HCT116 (cell line): Measurements from ENCODE around the gene CD84. TPM values are rescaled to one million over a fixed set of nuclear protein-coding genes. Genes with fewer than 3 reads are reported as not detected.

ENCODE experiments used
- ATAC-seq: fragments of 200-7000 bp; cut with Tn5 transposase; 2 replicates; pipeline ENCODE4 v1.9.1; 2020; ENCODE audit warnings: mild to moderate bottlenecking, moderate library complexity
- BruUV-seq: library from RNA; stranded (reverse); fragments of 400-500 nt; replicated peaks from 2 replicates; lab custom pipeline; 2021; lab: Mats Ljungman, UMichigan
- CTCF ChIA-PET: fragments of 300-600 bp; sonication (Branson Sonifier 250); formaldehyde crosslinking; loops from one replicate; lab custom pipeline; 2021; ENCODE audit warnings: antibody characterized with exemption; lab: Charles Lee
- POLR2A ChIA-PET: fragments of 300-600, 350-600 bp; sonication (Branson Sonifier 250); formaldehyde crosslinking; loops from one replicate; lab custom pipeline; 2021; ENCODE audit warnings: antibody characterized with exemption; lab: Charles Lee
- RAD21 ChIA-PET, 2 experiments: fragments of 300-600 bp; sonication (Branson Sonifier 250); formaldehyde crosslinking; loops; one replicate each; lab custom pipeline; 2023; ENCODE audit warnings: low total read pairs in 2 of 2; ENCODE audit not compliant: uncharacterized antibody in 2 of 2, unreplicated experiment in 2 of 2, low non-redundant PET in 1 of 2; lab: Charles Lee
- DNase-seq: peaks from one replicate; pipeline ENCODE4 v3.0.0-alpha.2; 2010; ENCODE audit warnings: low read depth, low spot score
- H2AFZ ChIP-seq: fragments of 200-600 bp; shearing (Covaris generic), sonication (generic); 2 replicates; pipeline ENCODE4 v1.6.1; 2017; ENCODE audit warnings: low read depth, mixed run types, mixed read lengths, antibody characterized with exemption, low read length; ENCODE audit not compliant: poor library complexity, severe bottlenecking
- H3K27ac ChIP-seq: 2 replicates; pipeline ENCODE4 v1.5.1; 2012; ENCODE audit warnings: low read depth, low read length
- H3K27me3 ChIP-seq: fragments of 200-600 bp; sonication (generic); 2 replicates; pipeline ENCODE4 v1.6.1; 2016; ENCODE audit warnings: mixed run types, low read length, mixed read lengths; ENCODE audit not compliant: insufficient read depth
- H3K36me3 ChIP-seq, 2 experiments: fragments of 200-500 bp in 1 of 2; fragments of 200-600 bp in 1 of 2; sonication (Bioruptor generic) in 1 of 2; sonication (generic) in 1 of 2; 2 replicates each; pipeline versions ENCODE4 v1.5.1 to v1.6.1; 2014 to 2016; ENCODE audit warnings: low read length in 2 of 2, inconsistent platforms in 1 of 2, mixed read lengths in 1 of 2, mixed run types in 1 of 2; ENCODE audit not compliant: insufficient read depth in 2 of 2, control insufficient read depth in 1 of 2
- H3K4me1 ChIP-seq, 2 experiments: fragments of 200-600 bp in 1 of 2; sonication (generic) in 1 of 2; 2 replicates each; pipeline versions ENCODE4 v1.5.1 to v1.6.1; 2012 to 2017; ENCODE audit warnings: low read length in 2 of 2, inconsistent platforms in 1 of 2, mild to moderate bottlenecking in 1 of 2, mixed read lengths in 1 of 2, mixed run types in 1 of 2, moderate library complexity in 1 of 2; ENCODE audit not compliant: insufficient read depth in 2 of 2, control insufficient read depth in 1 of 2
- H3K4me2 ChIP-seq: fragments of 200-600 bp; sonication (generic); 2 replicates; pipeline ENCODE4 v1.6.1; 2017; ENCODE audit warnings: mixed run types, low read length, mixed read lengths
- H3K4me3 ChIP-seq, 2 experiments: fragments of 200-600 bp in 1 of 2; sonication (generic) in 1 of 2; replicated peaks in 1 of 2; 2 replicates each; pipeline ENCODE4 v1.5.1; 2011 to 2016; ENCODE audit warnings: low read length in 2 of 2, control low read depth in 1 of 2, low read depth in 1 of 2, mild to moderate bottlenecking in 1 of 2, mixed read lengths in 1 of 2, mixed run types in 1 of 2
- H3K79me2 ChIP-seq: fragments of 200-600 bp; sonication (generic); 2 replicates; pipeline ENCODE4 v1.6.1; 2017; ENCODE audit warnings: mild to moderate bottlenecking, mixed run types, low read length, moderate library complexity, mixed read lengths; ENCODE audit not compliant: insufficient read depth
- H3K9ac ChIP-seq: fragments of 200-600 bp; sonication (generic); 2 replicates; pipeline ENCODE4 v1.6.1; 2016; ENCODE audit warnings: low read length, mixed read lengths
- H3K9me2 ChIP-seq: fragments of 200-600 bp; sonication (generic), shearing (Covaris generic); 2 replicates; pipeline ENCODE4 v1.6.1; 2017; ENCODE audit warnings: mixed run types, mild to moderate bottlenecking, moderate library complexity; ENCODE audit not compliant: insufficient read depth
- H3K9me3 ChIP-seq, 2 experiments: fragments of 200-500 bp in 1 of 2; fragments of 200-600 bp in 1 of 2; sonication (Bioruptor generic) in 1 of 2; sonication (generic) in 1 of 2; 2 replicates each; pipeline ENCODE4 v1.6.1; 2014 to 2017; ENCODE audit warnings: low read length in 2 of 2, mixed read lengths in 2 of 2, inconsistent platforms in 1 of 2, low read depth in 1 of 2, mild to moderate bottlenecking in 1 of 2, mixed run types in 1 of 2, moderate library complexity in 1 of 2; ENCODE audit not compliant: control insufficient read depth in 1 of 2, insufficient read depth in 1 of 2
- H4K20me1 ChIP-seq: fragments of 200-600 bp; sonication (generic), shearing (Covaris generic); 2 replicates; pipeline ENCODE4 v1.6.1; 2017; ENCODE audit warnings: mixed run types, mild to moderate bottlenecking, moderate library complexity; ENCODE audit not compliant: insufficient read depth
- ATF3 ChIP-seq: IDR thresholded peaks from 2 replicates; pipeline ENCODE4 v1.6.1; 2012
- CBX3 ChIP-seq: IDR thresholded peaks from 2 replicates; pipeline ENCODE4 v1.6.1; 2012; ENCODE audit warnings: low read depth
- CTCF ChIP-seq, 3 experiments: fragments of 200-600 bp in 1 of 3; sonication (generic) in 1 of 3; IDR thresholded peaks in 2 of 3; conservative IDR thresholded peaks in 1 of 3; 2 replicates each; pipeline ENCODE4 v1.5.1; 2012 to 2017; ENCODE audit warnings: low read depth in 2 of 3, low read length in 2 of 3, antibody characterized with exemption in 1 of 3, borderline replicate concordance in 1 of 3, control low read depth in 1 of 3, mild to moderate bottlenecking in 1 of 3, mixed read lengths in 1 of 3, mixed run types in 1 of 3, moderate library complexity in 1 of 3; ENCODE audit not compliant: insufficient read depth in 1 of 3
- ELF1 ChIP-seq: IDR thresholded peaks from 2 replicates; pipeline ENCODE4 v1.6.1; 2012; ENCODE audit warnings: low read depth, borderline replicate concordance
- EZH2 ChIP-seq: fragments of 200-600 bp; sonication (generic); IDR thresholded peaks from 2 replicates; pipeline ENCODE4 v1.6.1; 2017; ENCODE audit warnings: antibody characterized with exemption, mixed run types
- EZH2phosphoT487 ChIP-seq: fragments of 200-600 bp; IDR thresholded peaks from 2 replicates; pipeline ENCODE4 v1.6.1; 2018; ENCODE audit warnings: antibody characterized with exemption, borderline replicate concordance
- JUND ChIP-seq: IDR thresholded peaks from 2 replicates; pipeline ENCODE4 v1.6.1; 2012
- MAX ChIP-seq: IDR thresholded peaks from 2 replicates; pipeline ENCODE4 v1.6.1; 2012
- RAD21 ChIP-seq: IDR thresholded peaks from 2 replicates; pipeline ENCODE4 v1.6.1; 2012; ENCODE audit warnings: low read depth, mild to moderate bottlenecking
- SP1 ChIP-seq: IDR thresholded peaks from 2 replicates; pipeline ENCODE4 v1.6.1; 2012; ENCODE audit warnings: low read depth
- ZBTB33 ChIP-seq: IDR thresholded peaks from 2 replicates; pipeline ENCODE4 v1.6.1; 2011; ENCODE audit warnings: mild to moderate bottlenecking, low read length, moderate library complexity; ENCODE audit not compliant: insufficient replicate concordance; ENCODE audit errors: extremely low read depth
- ZFX ChIP-seq: fragments of 450-650 bp; IDR thresholded peaks from 2 replicates; pipeline ENCODE4 v1.6.1; 2017
- ZNF274 ChIP-seq: fragments of 200-500 bp; sonication (Bioruptor generic); IDR thresholded peaks from 2 replicates; pipeline ENCODE4 v1.6.1; 2014; ENCODE audit warnings: mild to moderate bottlenecking, low read depth, low read length, inconsistent platforms
- intact Hi-C: fragments of 100-400 bp; cut with micrococcal nuclease; formaldehyde crosslinking; loops from 2 replicates; pipeline ENCODE4 v1.10.0; 2022
- total RNA-seq: library from RNA; stranded (reverse); gene quantifications from one replicate; pipeline ENCODE4 v1.2.1, GENCODE V29; 2021; ENCODE audit not compliant: unreplicated experiment

The CD84 gene
- total RNA-seq, 1 experiment from 2014 or later = 0.02 TPM

GRCh38 chr1:160494620-160495019, 84.7 kb downstream of the CD84 start:
- Histone ChIP-seq H3K9me2 (no peaks in the 10 kb centered on the region), H3K9ac (no peak overlapping the region), H3K27ac (no peak overlapping the region), H3K79me2 (no peaks in the 10 kb centered on the region), H3K4me3 (no peak overlapping the region), H3K27me3 (no peaks in the 10 kb centered on the region), H3K4me2 (no peak overlapping the region), H3K9me3 (no peaks in the 10 kb centered on the region), H3K36me3 (no peaks in the 10 kb centered on the region), H4K20me1 (no peaks in the 10 kb centered on the region), H2AFZ (no peak overlapping the region), H3K4me1 (no peaks in the 10 kb centered on the region)
- RAD21 ChIA-PET = no interaction called here
- intact Hi-C loops = no loop called here
- POLR2A ChIA-PET = no interaction called here
- CTCF ChIA-PET = no interaction called here
- no TSS peak for BruUV-seq
- ATAC-seq (peak; percentile 94), DNase-seq (peak; percentile 8)
- TF ChIP-seq RAD21 = peak; percentile 37; the same call in 1 of the 2 replicates
- TF ChIP-seq ELF1 = no peak
- no peak for TF ChIP-seq CBX3
- no peak for TF ChIP-seq ZBTB33
- TF ChIP-seq CTCF (IDR thresholded peaks at IDR 0.05 in 2 of 3, conservative IDR thresholded peaks at IDR 0.05 in 1 of 3; ENCODE audit: borderline replicate concordance in 1 of 3, insufficient read depth in 1 of 3, low read depth in 2 of 3, low read length in 2 of 3) = peak; percentile 37 to 73 (median 59); a peak in 5 of 6 replicates
- no peak for TF ChIP-seq ATF3
- no peak for TF ChIP-seq EZH2
- TF ChIP-seq JUND = no peak
- TF ChIP-seq ZNF274 = no peak
- TF ChIP-seq SP1 = no peak
- no peak for TF ChIP-seq EZH2phosphoT487
- no peak for TF ChIP-seq MAX
- TF ChIP-seq ZFX = no peak
